ENCODE measurements around the gene SLC9C2. TPM values are rescaled to one million over a fixed set of nuclear protein-coding genes. Genes with fewer than 3 reads are reported as not detected.
A peak's percentile ranks its signal among the peaks of the same experiment; 100 is the strongest.
"Not testable (repeated sequence)": the region's sequence is repeated elsewhere in the genome, so short reads cannot be mapped to it uniquely, and the experiment has no call there.

Gene SLC9C2
- total RNA-seq, 1 experiment from 2014 or later, result not detected

DNA sequence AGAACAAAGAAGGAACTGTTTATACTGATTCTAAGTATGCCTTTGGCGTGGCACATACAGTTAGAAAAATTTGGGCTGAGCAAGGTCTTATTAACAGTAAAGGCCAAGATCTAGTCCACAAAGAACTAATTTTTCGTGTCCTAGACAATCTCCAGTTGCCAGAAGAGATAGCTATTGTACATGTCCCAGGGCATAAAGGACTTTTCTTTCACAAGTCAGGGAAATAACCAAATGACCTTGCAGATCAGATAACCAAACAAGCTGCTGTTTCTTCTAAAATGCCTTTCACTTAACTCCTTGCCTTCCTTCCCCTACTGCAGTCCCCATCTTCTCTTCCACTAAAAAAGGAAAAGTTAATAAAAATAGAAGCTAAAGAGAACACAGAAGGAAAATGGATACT, 36.2 kb upstream of the SLC9C2 start:
- TF ChIP-seq, protein P1, sequence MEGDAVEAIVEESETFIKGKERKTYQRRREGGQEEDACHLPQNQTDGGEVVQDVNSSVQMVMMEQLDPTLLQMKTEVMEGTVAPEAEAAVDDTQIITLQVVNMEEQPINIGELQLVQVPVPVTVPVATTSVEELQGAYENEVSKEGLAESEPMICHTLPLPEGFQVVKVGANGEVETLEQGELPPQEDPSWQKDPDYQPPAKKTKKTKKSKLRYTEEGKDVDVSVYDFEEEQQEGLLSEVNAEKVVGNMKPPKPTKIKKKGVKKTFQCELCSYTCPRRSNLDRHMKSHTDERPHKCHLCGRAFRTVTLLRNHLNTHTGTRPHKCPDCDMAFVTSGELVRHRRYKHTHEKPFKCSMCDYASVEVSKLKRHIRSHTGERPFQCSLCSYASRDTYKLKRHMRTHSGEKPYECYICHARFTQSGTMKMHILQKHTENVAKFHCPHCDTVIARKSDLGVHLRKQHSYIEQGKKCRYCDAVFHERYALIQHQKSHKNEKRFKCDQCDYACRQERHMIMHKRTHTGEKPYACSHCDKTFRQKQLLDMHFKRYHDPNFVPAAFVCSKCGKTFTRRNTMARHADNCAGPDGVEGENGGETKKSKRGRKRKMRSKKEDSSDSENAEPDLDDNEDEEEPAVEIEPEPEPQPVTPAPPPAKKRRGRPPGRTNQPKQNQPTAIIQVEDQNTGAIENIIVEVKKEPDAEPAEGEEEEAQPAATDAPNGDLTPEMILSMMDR (IDR thresholded peaks at IDR 0.05; ENCODE audit: unreplicated experiment), result no peak
- Mint-ChIP-seq H3K4me3 (ENCODE audit: unreplicated experiment) (no peak overlapping the region), H3K9me3 (ENCODE audit: unreplicated experiment) (peaks cover 12% of the 10 kb centered on the region), H3K27me3 (ENCODE audit: insufficient read depth, unreplicated experiment) (no peaks in the 10 kb centered on the region), H3K4me1 (ENCODE audit: insufficient read depth, unreplicated experiment) (peaks cover 5% of the 10 kb centered on the region), H3K27ac (ENCODE audit: low read depth, unreplicated experiment) (peak overlapping the region; percentile 4), H3K36me3 (ENCODE audit: insufficient read depth, unreplicated experiment) (no peaks in the 10 kb centered on the region)
- intact Hi-C loops (cut with micrococcal nuclease), result no loop called here
- ChIA-PET POLR2A (interaction anchor here (1.2 to 5.3 kb wide), 3 partner anchors 9 to 162 kb away, joined by 3 to 36 read pairs (median 6); partner anchors contain the start of genes KLHL20 and PRDX6), CTCF (interaction anchor here (1.0 kb wide), 1 partner anchor 11 kb away, joined by 4 read pairs; no protein-coding TSS in a partner anchor)
- DNase-seq (ENCODE audit: unreplicated experiment), result no peak
- no TSS peak for BruUV-seq (replicated peaks)

DNA sequence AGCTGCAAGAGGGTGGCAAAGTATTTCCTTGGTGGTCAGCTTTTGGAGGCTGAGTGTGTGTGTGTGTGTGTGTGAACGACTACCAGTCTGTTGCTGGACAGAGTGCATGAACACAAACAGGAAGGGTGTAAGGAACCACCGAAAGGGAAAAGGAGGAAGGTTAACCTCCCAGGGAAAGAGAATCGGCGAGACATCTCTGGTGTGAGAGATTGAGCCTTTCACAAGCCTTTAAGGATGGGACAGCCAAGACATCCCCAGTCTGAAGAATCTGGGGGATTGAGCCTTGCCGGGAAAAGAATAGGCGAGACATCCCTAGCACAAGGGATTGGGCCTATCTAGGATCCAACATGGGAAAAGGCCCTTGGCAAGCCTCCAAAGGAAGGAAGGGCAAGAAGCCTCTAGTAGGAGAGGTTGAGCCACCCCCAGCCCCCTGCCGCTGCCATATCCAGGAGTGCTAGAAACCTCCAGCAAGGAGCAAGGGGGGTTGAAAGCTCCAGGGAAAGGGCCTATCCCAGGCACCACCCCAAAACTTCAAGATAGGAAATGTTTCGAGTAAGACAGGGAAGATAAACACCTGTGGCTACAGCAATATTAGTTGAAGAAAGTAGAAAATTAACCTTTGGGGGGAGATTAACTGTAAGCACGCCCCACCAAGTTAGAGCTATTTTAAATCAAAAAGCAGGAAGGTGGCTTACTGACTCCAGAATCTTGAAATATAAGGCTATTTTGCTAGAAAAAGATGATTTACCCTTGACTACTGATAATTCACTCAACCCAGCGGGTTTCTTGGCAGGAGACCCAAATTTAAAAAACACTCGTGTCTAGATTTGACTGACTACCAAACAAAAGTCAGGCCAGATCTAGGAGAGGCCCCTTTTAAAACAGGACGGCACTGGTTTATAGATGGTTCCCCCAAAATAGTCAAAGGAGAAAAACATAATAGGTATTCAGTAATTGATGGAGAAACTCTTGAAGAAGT, 35.5 kb upstream of the SLC9C2 start:
- peak overlapping the region; percentile 4 for H3K27ac Mint-ChIP-seq (ENCODE audit: low read depth, unreplicated experiment)
- intact Hi-C loops (cut with micrococcal nuclease), result no loop called here
- TSS peak; percentile 67 for BruUV-seq (replicated peaks)
- H3K36me3 Mint-ChIP-seq (ENCODE audit: insufficient read depth, unreplicated experiment), result no peaks in the 10 kb centered on the region
- H3K27me3 Mint-ChIP-seq (ENCODE audit: insufficient read depth, unreplicated experiment), result no peaks in the 10 kb centered on the region
- ChIA-PET CTCF (interaction anchor here (1.0 kb wide), 1 partner anchor 10 kb away, joined by 4 read pairs; no protein-coding TSS in a partner anchor), POLR2A (interaction anchor here (1.2 to 5.3 kb wide), 3 partner anchors 9 to 161 kb away, joined by 3 to 36 read pairs (median 6); partner anchors contain the start of genes KLHL20 and PRDX6)
- no peak overlapping the region for H3K4me3 Mint-ChIP-seq (ENCODE audit: unreplicated experiment)
- DNase-seq (ENCODE audit: unreplicated experiment), result no peak
- H3K9me3 Mint-ChIP-seq (ENCODE audit: unreplicated experiment), result peaks cover 14% of the 10 kb centered on the region
- H3K4me1 Mint-ChIP-seq (ENCODE audit: insufficient read depth, unreplicated experiment), result peaks cover 5% of the 10 kb centered on the region
- TF ChIP-seq, protein P1 (IDR thresholded peaks at IDR 0.05; ENCODE audit: unreplicated experiment), result no peak

DNA sequence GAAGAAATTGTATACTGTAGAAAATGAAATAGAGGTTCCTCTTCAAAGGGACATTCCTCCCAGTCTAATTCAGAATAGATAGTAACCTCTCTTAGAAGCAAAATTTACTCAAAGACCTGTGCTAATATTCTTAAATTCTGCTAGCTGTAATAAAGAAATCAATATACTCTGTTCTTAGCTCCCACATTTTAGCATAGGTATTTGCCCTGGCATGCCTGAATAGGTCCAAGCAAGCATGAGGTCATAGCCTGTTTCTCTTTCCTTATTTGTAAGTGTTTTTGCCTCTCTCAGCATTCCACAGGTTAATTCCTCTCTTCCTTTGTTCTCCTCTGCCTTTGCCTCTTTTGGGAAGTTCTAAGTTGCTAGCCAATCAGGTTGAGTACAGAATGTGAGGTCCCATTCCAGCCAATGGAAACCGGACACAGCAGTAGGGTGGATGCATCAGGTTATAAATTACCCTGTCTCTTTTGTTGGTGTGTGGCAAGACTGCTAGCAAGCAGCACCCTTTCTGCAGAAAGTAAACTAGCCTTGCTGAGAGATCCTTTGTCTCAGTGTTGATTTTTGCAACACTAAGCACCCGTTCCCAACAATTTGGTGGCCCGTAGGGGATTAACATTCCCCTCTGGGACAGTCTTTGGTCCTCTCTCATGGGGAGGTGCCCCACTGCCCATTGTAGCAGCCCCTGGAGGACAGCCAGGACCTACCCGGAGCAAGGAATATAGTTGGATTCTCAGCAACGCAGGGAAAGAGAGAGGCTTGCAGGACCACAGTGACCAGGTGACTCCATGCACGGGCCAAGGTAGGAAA, 34.6 kb upstream of the SLC9C2 start:
- H3K4me1 Mint-ChIP-seq (ENCODE audit: insufficient read depth, unreplicated experiment); intact Hi-C loops (cut with micrococcal nuclease); DNase-seq (ENCODE audit: unreplicated experiment); H3K27me3 Mint-ChIP-seq (ENCODE audit: insufficient read depth, unreplicated experiment); H3K36me3 Mint-ChIP-seq (ENCODE audit: insufficient read depth, unreplicated experiment); CTCF ChIA-PET; BruUV-seq (replicated peaks); H3K4me3 Mint-ChIP-seq (ENCODE audit: unreplicated experiment): not testable (repeated sequence)
- H3K9me3 Mint-ChIP-seq (ENCODE audit: unreplicated experiment), result peaks cover 19% of the 10 kb centered on the region
- H3K27ac Mint-ChIP-seq (ENCODE audit: low read depth, unreplicated experiment), result peak overlapping the region; percentile 57
- POLR2A ChIA-PET, result interaction anchor here (0.6 to 1.4 kb wide), 3 partner anchors 14 to 77 kb away, joined by 3 to 4 read pairs (median 3); partner anchors contain the start of gene KLHL20

DNA sequence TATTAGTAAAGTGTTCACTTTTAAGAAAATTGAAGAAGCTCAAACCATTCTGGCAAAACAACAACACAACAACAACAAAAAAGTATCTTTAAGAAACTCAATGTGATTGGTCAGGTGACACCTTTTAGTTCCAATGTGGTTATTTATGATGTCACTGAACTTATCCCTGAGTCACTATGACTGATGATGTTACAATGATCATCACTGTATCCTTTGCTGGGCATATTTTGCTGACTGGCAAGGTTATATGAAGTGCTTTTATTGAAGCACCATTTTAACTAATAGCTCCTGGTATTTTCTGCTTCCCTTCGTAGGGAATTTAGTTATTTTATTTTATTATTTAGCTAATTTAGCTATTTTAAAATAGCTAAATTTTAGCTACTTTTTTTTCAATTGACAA, 32.2 kb upstream of the SLC9C2 start, which contains the start of gene TEX50:
Gene TEX50 (plus strand): TSS at position 223 of the 400 bp plus-strand sequence. CDS start 184 bp downstream, outside the sequence.
- intact Hi-C loops (cut with micrococcal nuclease), result no loop called here
- BruUV-seq (replicated peaks), result no TSS peak
- no peaks in the 10 kb centered on the region for H3K27me3 Mint-ChIP-seq (ENCODE audit: insufficient read depth, unreplicated experiment)
- POLR2A ChIA-PET, result interaction anchor here (0.6 to 2.0 kb wide), 2 partner anchors 152 to 157 kb away, joined by 3 to 13 read pairs; partner anchors contain the start of gene PRDX6
- no peaks in the 10 kb centered on the region for H3K36me3 Mint-ChIP-seq (ENCODE audit: insufficient read depth, unreplicated experiment)
- no peaks in the 10 kb centered on the region for H3K4me1 Mint-ChIP-seq (ENCODE audit: insufficient read depth, unreplicated experiment)
- peak within 1 kb of the TSS; percentile 49 for H3K27ac Mint-ChIP-seq (ENCODE audit: low read depth, unreplicated experiment)
- CTCF ChIA-PET, result interaction anchor here (1.2 to 1.8 kb wide), 2 partner anchors 10 to 204 kb away, joined by 3 to 8 read pairs; no protein-coding TSS in a partner anchor
- TF ChIP-seq, protein P1 (IDR thresholded peaks at IDR 0.05; ENCODE audit: unreplicated experiment), result no peak
- H3K9me3 Mint-ChIP-seq (ENCODE audit: unreplicated experiment), result peaks cover 33% of the 10 kb centered on the region
- H3K4me3 Mint-ChIP-seq (ENCODE audit: unreplicated experiment), result no peak within 1 kb of the TSS
- DNase-seq (ENCODE audit: unreplicated experiment), result no peak
